ENCODE results near the gene PLA2G2E.
"Not testable (repeated sequence)": the region's sequence is repeated elsewhere in the genome, so short reads cannot be mapped to it uniquely, and the experiment has no call there.

Gene PLA2G2E

GRCh38 chr1:19923137-19923952 lies at the start of gene PLA2G2E:
TSS of gene PLA2G2E (minus strand) at chr1:19923617. CDS start at chr1:19923559, 58 bp downstream.
- DNase-seq: no peak

GRCh38 chr1:19971664-19972063 lies 48.2 kb upstream of the PLA2G2E start:
- DNase-seq: no peak

- no peak for DNase-seq
Measured at GRCh38 chr1:19969898-19970660, 46.7 kb upstream of the PLA2G2E start.

DNA sequence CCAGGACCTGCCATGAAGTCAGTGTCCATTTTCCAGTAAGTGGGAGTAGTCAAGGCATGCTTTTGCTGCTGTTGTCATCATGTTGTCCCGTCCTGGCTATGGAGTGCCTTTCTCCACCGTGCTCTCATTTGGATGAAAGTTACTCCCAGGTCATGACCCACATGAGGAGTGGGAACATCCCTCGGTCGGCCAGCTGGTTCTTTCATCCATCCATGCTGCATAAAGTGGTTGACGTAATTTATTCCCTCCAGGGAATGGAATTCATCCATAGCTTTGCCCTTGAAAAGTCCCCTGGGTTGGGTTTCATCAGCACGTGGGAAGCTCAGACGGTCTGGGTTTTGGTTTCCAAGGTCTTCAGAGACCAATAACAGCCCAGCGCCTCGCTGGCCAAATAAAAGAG lies 44.4 kb upstream of the PLA2G2E start:
- DNase-seq: no peak

- DNase-seq: no peak
Measured at GRCh38 chr1:19964542-19964941, 41.1 kb upstream of the PLA2G2E start.

GRCh38 chr1:19963636-19964035 lies 40.2 kb upstream of the PLA2G2E start:
- DNase-seq: no peak

GRCh38 chr1:19960591-19960990 lies 37.2 kb upstream of the PLA2G2E start:
- DNase-seq: no peak

DNA sequence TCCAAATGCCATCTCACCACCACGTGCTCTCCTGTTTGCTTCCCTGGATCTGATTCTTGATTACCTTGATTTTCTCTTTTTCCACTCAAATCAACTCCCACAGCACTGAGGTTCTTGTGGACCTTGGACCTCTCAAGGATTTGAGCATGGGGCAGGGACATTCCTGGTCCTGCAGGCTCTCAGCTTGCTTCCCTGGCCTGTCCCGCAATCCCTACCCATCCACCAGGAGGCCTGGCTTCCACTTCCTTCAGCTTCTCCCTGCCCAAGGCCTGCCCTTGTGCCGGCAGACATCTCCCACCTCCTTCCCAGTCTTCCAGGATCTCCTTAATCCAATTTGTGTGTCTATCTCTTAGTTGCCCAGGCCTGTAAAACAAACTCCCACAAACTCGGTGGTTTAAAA lies 34.4 kb upstream of the PLA2G2E start:
- no peak for DNase-seq

- no peak for DNase-seq
Measured at GRCh38 chr1:19955534-19956170, 32.2 kb upstream of the PLA2G2E start.

- DNase-seq: no peak
Measured at GRCh38 chr1:19954059-19954458, 30.6 kb upstream of the PLA2G2E start.

GRCh38 chr1:19949016-19949415 lies 25.6 kb upstream of the PLA2G2E start:
- DNase-seq: no peak

- no peak for DNase-seq
Measured at GRCh38 chr1:19946971-19947370, 23.6 kb upstream of the PLA2G2E start.

GRCh38 chr1:19946331-19946751 lies 22.9 kb upstream of the PLA2G2E start:
- no peak for DNase-seq

DNA sequence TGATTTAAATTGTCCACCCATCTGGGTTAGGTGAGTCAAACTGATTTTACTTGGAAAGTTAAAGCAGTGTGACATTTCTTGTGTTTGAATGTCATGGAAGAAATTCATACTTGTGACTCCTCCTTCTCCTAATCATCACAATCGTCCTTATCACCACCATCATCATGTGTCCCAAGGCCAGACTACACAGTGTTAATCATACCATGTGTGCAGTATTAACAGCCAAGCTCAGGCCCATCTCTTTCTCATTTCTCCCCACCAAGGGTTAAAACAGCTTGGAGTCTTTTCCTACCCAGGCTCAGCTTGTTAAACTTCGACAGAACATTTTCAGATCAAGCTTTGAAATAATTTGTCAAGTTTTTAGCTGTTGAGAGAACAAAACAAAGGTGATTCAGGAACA lies 22.5 kb upstream of the PLA2G2E start:
- DNase-seq: no peak

- no peak for DNase-seq
Measured at GRCh38 chr1:19942657-19943056, 19.2 kb upstream of the PLA2G2E start.

GRCh38 chr1:19942088-19942487 lies 18.7 kb upstream of the PLA2G2E start:
- DNase-seq: no peak

GRCh38 chr1:19941206-19941568 lies 17.8 kb upstream of the PLA2G2E start:
- no peak for DNase-seq

GRCh38 chr1:19940486-19941205 lies 17.2 kb upstream of the PLA2G2E start:
- no peak for DNase-seq

- no peak for DNase-seq
Measured at GRCh38 chr1:19938472-19938871, 15.1 kb upstream of the PLA2G2E start.

- DNase-seq: no peak
Measured at GRCh38 chr1:19936061-19936750, 12.8 kb upstream of the PLA2G2E start.

DNA sequence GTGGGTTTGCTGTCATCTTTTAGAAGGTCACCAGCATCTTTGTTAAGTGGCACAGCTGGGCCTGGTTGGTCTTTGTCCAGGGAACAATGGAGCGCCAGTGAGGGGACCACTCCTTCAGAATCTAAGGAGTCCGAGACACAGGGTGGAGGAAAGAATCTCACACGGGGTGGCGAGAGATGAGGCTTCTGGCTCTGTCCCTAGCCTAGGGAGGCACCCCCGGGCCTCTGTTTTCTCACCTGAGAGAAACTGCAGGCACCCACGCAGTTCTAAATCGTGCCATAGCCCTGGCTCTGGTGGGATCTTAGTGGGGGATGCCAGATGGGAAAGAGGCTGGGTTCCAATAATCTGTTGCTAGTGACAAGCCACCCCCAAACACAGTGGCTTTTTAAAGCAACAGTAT lies 10.9 kb upstream of the PLA2G2E start:
- no peak for DNase-seq

GRCh38 chr1:19932866-19933265 lies 9.4 kb upstream of the PLA2G2E start:
- DNase-seq: no peak

GRCh38 chr1:19927130-19927421 lies 3.7 kb upstream of the PLA2G2E start:
- not testable (repeated sequence) for DNase-seq
